ENCODE data around the gene OR9G4. TPM values are rescaled to one million over a fixed set of nuclear protein-coding genes. Genes with fewer than 3 reads are reported as not detected.

The OR9G4 gene
- not detected in 2 replicates for total RNA-seq

GRCh38 chr11:56748597-56748996, at the start of gene OR9G4:
OR9G4 (minus strand) TSS chr11:56748697; CDS start chr11:56743766, 4,931 bp downstream.

GRCh38 chr11:56698795-56699194, 49.7 kb downstream of the OR9G4 start, which contains the start of gene OR9G1:
OR9G1 (plus strand) TSS chr11:56699095; CDS start chr11:56700388, 1,293 bp downstream.

Other genes starting within 250 kb of the OR9G4 start
- not detected in 2 replicates for gene OR5M11, start 205.4 kb downstream of the OR9G4 start, total RNA-seq
- gene OR5M10, start 171.0 kb downstream of the OR9G4 start, total RNA-seq = not detected in 2 replicates
- not detected in 2 replicates for gene OR5M1, start 133.8 kb downstream of the OR9G4 start, total RNA-seq
- not detected in 2 replicates for gene OR5AP2, start 106.3 kb downstream of the OR9G4 start, total RNA-seq
- gene OR5AR1, start 85.0 kb downstream of the OR9G4 start, total RNA-seq = not detected in 2 replicates
- not detected in 2 replicates for gene OR9G1, start 49.6 kb downstream of the OR9G4 start, total RNA-seq
- gene OR5AK2, start 240.2 kb upstream of the OR9G4 start, total RNA-seq = not detected in 2 replicates

All from smooth muscle cell of trachea (primary cell).